DND-41 (cell line): Measurements from ENCODE around the gene TMEM145.

Experiments
- ATAC-seq: fragments of 200-7000 bp; cut with Tn5 transposase; 3 replicates; pipeline ENCODE4 v1.9.1; 2021; ENCODE audit warnings: low read depth; ENCODE audit not compliant: insufficient read depth
- DNase-seq: peaks from one replicate; pipeline ENCODE4 v3.0.0-alpha.2; 2020
- H2AFZ ChIP-seq: 2 replicates; pipeline ENCODE4 v1.6.0; 2012; ENCODE audit warnings: low read depth, low read length
- H3K27ac ChIP-seq: 2 replicates; pipeline ENCODE4 v1.5.1; 2012; ENCODE audit warnings: low read length, inconsistent platforms
- H3K27me3 ChIP-seq: fragments of 200-600 bp; sonication (generic); 2 replicates; pipeline ENCODE4 v1.6.0; 2012; ENCODE audit warnings: low read length, mild to moderate bottlenecking, inconsistent platforms; ENCODE audit not compliant: insufficient read depth, poor library complexity
- H3K36me3 ChIP-seq: 2 replicates; pipeline ENCODE4 v1.5.1; 2012; ENCODE audit warnings: low read length, inconsistent platforms; ENCODE audit not compliant: insufficient read depth
- H3K4me1 ChIP-seq: 2 replicates; pipeline ENCODE4 v1.5.1; 2012; ENCODE audit warnings: mild to moderate bottlenecking, low read length; ENCODE audit not compliant: insufficient read depth
- H3K4me2 ChIP-seq: 2 replicates; pipeline ENCODE4 v1.6.0; 2012; ENCODE audit warnings: mild to moderate bottlenecking, moderate library complexity, low read length, inconsistent platforms; ENCODE audit not compliant: insufficient read depth
- H3K4me3 ChIP-seq, 2 experiments: fragments of 200-600 bp in 1 of 2; shearing (Covaris generic) in 1 of 2; 2 replicates each; pipeline ENCODE4 v1.5.1; 2012 to 2016; ENCODE audit warnings: inconsistent platforms in 2 of 2, low read length in 2 of 2, mild to moderate bottlenecking in 2 of 2, low read depth in 1 of 2, moderate library complexity in 1 of 2
- H3K79me2 ChIP-seq: 2 replicates; pipeline ENCODE4 v1.6.0; 2012; ENCODE audit warnings: low read length, inconsistent platforms; ENCODE audit not compliant: insufficient read depth
- H3K9ac ChIP-seq: 2 replicates; pipeline ENCODE4 v1.6.0; 2012; ENCODE audit warnings: low read depth, mild to moderate bottlenecking, inconsistent platforms, low read length, moderate library complexity
- H3K9me3 ChIP-seq: 2 replicates; pipeline ENCODE4 v1.5.1; 2012; ENCODE audit warnings: low read length, moderate library complexity, mild to moderate bottlenecking, inconsistent platforms; ENCODE audit not compliant: insufficient read depth, severe bottlenecking
- H4K20me1 ChIP-seq: 2 replicates; pipeline ENCODE4 v1.6.0; 2012; ENCODE audit warnings: low read length; ENCODE audit not compliant: insufficient read depth
- CTCF ChIP-seq: IDR thresholded peaks from 2 replicates; pipeline ENCODE4 v1.5.1; 2012; ENCODE audit warnings: borderline replicate concordance, low read length, moderate library complexity, mild to moderate bottlenecking; ENCODE audit not compliant: poor library complexity, severe bottlenecking; ENCODE audit errors: extremely low read depth
- EZH2 ChIP-seq: IDR thresholded peaks from 3 replicates; pipeline ENCODE4 v1.6.1; 2012; ENCODE audit warnings: borderline replicate concordance, low read depth, mild to moderate bottlenecking, moderate library complexity, low read length, inconsistent platforms; ENCODE audit not compliant: severe bottlenecking

The TMEM145 gene

GRCh38 chr19:42287827-42288107 lies 25.3 kb upstream of the TMEM145 start:
- ATAC-seq (no peak), DNase-seq (no peak)
- Histone ChIP-seq H3K4me1 (peaks cover 27% of the 10 kb centered on the region), H3K9ac (no peak overlapping the region), H3K27me3 (no peaks in the 10 kb centered on the region), H3K27ac (no peak overlapping the region), H3K9me3 (no peaks in the 10 kb centered on the region), H3K79me2 (peaks cover 26% of the 10 kb centered on the region), H4K20me1 (peaks cover 52% of the 10 kb centered on the region), H2AFZ (no peak overlapping the region), H3K4me3 (no peak overlapping the region), H3K36me3 (peaks cover 68% of the 10 kb centered on the region), H3K4me2 (no peak overlapping the region)
- TF ChIP-seq EZH2, result no peak
- no peak for TF ChIP-seq CTCF

DNA sequence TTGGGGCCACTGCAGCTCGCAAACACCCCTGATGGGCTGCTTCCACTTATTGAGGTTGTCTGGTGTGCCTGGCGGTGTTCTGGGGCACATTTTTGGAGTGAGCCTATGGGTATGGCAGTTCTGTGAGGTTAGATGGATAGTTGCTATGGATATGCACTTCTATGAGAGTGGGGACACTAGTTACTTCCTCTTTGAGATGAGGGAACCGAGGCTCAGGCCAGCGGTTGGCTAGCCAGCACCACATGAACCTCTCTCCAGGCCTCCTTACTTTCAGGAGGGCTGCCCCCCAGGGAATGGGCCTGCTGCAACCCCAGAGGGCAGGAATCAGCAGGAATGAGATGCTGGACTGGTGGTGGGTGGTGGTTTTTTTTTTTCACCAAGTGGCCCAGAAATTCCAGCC lies 24.7 kb upstream of the TMEM145 start:
- H3K36me3 ChIP-seq, result peaks cover 74% of the 10 kb centered on the region
- H3K27me3 ChIP-seq, result no peaks in the 10 kb centered on the region
- H3K4me1 ChIP-seq, result peaks cover 21% of the 10 kb centered on the region
- no peak for ATAC-seq
- peaks cover 20% of the 10 kb centered on the region for H3K79me2 ChIP-seq
- H3K4me3 ChIP-seq, result no peak overlapping the region
- TF ChIP-seq CTCF (no peak), EZH2 (no peak)
- peaks cover 46% of the 10 kb centered on the region for H4K20me1 ChIP-seq
- no peak overlapping the region for H3K9ac ChIP-seq
- H3K9me3 ChIP-seq, result no peaks in the 10 kb centered on the region
- no peak overlapping the region for H3K4me2 ChIP-seq
- DNase-seq, result no peak
- H2AFZ ChIP-seq, result no peak overlapping the region
- no peak overlapping the region for H3K27ac ChIP-seq

DNA sequence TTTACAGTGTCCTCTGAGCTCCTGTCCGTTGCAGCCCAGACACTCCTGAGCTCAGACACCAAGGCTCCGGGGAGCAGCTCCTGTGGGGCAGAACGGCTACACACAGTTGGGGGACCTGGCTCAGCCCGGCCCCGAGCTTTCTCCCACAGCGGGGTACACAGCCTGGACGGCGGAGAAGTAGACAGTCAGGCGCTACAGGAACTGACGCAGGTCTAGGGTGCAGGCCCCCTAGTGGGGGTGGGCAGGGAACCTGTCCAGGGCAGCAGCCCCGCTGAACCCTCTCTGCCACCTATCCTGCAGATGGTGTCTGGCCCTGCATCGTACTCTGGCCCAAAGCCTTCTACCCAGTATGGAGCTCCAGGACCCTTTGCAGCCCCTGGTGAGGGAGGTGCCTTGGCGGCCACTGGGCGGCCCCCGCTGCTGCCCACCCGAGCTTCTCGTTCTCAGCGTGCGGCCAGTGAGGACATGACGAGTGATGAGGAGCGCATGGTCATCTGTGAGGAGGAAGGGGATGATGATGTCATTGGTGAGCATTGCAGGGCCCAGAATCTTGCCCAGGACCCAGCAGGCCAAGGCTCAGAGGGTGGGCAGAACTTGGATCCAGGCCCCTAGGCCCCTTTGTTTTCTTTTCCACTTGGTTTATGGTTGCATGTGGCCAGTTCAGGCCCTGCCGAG lies 24.1 kb upstream of the TMEM145 start:
- H3K27me3 ChIP-seq, result no peaks in the 10 kb centered on the region
- H4K20me1 ChIP-seq, result peaks cover 46% of the 10 kb centered on the region
- H3K4me2 ChIP-seq, result no peak overlapping the region
- H3K9me3 ChIP-seq, result no peaks in the 10 kb centered on the region
- H3K27ac ChIP-seq, result no peak overlapping the region
- H3K4me1 ChIP-seq, result peaks cover 19% of the 10 kb centered on the region
- H3K79me2 ChIP-seq, result peaks cover 20% of the 10 kb centered on the region
- TF ChIP-seq CTCF, result no peak
- no peak overlapping the region for H3K9ac ChIP-seq
- H3K4me3 ChIP-seq, result no peak overlapping the region
- ATAC-seq (no peak), DNase-seq (no peak)
- no peak overlapping the region for H2AFZ ChIP-seq
- H3K36me3 ChIP-seq, result peaks cover 81% of the 10 kb centered on the region

DNA sequence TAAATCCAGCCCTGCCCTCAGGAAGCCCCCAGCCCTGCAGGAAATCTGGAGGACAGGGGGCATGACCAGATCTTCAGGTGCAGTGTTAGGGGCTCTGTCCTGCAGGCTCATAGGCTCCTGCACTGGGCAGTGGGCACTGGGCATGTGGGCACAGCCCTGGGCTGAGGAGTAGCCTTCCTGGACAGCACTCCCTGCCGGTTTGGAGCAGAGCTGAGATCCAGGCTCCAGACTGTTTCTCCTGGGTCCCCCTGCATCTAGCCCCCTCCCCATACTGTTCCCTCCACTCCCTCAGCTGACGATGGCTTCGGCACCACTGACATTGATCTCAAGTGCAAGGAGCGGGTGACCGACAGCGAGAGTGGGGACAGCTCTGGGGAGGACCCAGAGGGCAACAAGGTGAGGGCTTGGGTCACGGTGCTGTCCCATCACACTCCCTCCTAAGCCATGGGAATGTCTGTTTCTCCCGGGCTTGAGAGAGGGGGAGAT lies 23.5 kb upstream of the TMEM145 start:
- no peaks in the 10 kb centered on the region for H3K9me3 ChIP-seq
- ATAC-seq, result no peak
- DNase-seq, result no peak
- H3K4me3 ChIP-seq, result no peak overlapping the region
- no peak overlapping the region for H3K9ac ChIP-seq
- peaks cover 17% of the 10 kb centered on the region for H3K4me1 ChIP-seq
- H4K20me1 ChIP-seq, result peaks cover 44% of the 10 kb centered on the region
- no peak for TF ChIP-seq CTCF
- no peak overlapping the region for H3K4me2 ChIP-seq
- H3K27me3 ChIP-seq, result no peaks in the 10 kb centered on the region
- no peak overlapping the region for H2AFZ ChIP-seq
- peaks cover 19% of the 10 kb centered on the region for H3K79me2 ChIP-seq
- H3K36me3 ChIP-seq, result peaks cover 86% of the 10 kb centered on the region
- no peak overlapping the region for H3K27ac ChIP-seq
